Activated T-cell treated with anti-CD3 and anti-CD28 coated beads for 48 hours (primary cell): ENCODE results near the gene LMAN1.

Source experiments
- DNase-seq: peaks from one replicate; pipeline ENCODE4 v3.0.0-alpha.2; 2020; ENCODE audit warnings: low read depth

Gene LMAN1, protein sequence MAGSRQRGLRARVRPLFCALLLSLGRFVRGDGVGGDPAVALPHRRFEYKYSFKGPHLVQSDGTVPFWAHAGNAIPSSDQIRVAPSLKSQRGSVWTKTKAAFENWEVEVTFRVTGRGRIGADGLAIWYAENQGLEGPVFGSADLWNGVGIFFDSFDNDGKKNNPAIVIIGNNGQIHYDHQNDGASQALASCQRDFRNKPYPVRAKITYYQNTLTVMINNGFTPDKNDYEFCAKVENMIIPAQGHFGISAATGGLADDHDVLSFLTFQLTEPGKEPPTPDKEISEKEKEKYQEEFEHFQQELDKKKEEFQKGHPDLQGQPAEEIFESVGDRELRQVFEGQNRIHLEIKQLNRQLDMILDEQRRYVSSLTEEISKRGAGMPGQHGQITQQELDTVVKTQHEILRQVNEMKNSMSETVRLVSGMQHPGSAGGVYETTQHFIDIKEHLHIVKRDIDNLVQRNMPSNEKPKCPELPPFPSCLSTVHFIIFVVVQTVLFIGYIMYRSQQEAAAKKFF

GRCh38 chr18:59358712-59359575 is at the start of gene LMAN1:
Gene LMAN1, minus strand, starts transcription at chr18:59359265. Its CDS starts 21 bp downstream, at chr18:59359244.
- DNase-seq: peak; percentile 97

- peak; percentile 68 for DNase-seq
Observed at GRCh38 chr18:59402432-59403090, 43.5 kb upstream of the LMAN1 start.

DNA sequence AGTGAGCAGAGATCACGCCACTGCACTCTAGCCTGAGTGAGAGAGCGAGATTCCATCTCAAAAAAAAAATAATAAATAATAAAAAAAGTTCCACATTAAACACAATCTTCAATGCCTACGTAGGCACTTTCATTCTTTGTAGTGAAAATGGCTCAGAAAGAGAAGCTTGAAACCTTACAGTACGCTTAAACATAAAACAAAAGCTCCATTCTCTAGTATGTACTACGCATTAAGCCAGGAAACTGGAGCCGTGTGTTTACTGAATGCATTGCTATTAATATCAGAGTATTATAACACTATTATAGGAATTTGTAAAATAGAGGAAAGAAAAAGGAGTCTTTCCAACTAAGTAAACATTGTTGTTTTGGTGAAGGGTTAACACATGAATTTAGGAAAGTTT is 41.3 kb upstream of the LMAN1 start:
- DNase-seq: no peak

- no peak for DNase-seq
Observed at GRCh38 chr18:59395226-59396175, 36.4 kb upstream of the LMAN1 start.

- no peak for DNase-seq
Observed at GRCh38 chr18:59393381-59393780, 34.3 kb upstream of the LMAN1 start.

- DNase-seq: no peak
Observed at GRCh38 chr18:59388817-59389216, 29.8 kb upstream of the LMAN1 start.

- no peak for DNase-seq
Observed at GRCh38 chr18:59387687-59388565, 28.9 kb upstream of the LMAN1 start.

DNA sequence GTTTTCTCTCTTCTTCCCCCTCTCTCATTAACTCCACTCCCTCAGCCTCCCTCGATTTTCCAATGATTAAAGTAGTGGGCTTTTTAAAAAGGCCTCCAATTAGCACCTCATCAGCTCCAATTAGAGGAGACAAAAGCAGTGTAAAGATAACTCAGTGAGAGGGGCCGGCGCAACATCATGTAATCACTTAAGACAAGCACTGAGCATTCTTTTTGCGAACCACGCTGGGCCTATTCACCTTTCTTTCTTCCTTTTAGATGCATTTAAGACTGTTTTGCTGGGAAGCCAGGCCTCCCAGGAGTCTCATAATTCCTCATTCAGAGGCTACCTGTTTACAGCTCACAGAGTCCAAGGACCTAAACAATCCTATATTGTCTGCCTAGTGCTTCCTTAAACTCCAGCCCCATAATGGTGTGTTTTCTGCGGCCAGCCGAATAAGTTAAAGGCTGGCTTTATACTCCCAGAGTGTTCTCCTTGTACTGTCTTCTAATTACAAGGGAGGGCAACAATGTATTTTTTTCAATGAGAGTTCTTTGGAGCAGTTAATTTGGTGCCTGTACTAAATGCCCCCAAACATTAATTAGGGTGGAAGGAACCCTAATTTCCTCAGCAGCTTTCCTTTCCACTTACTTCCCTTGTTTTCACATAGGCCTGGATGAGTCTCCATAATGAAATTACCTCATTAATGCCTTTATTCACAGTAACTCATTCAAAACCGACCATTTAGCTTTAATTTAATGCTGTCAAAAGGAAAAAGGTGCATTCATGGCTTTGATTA is 28.0 kb upstream of the LMAN1 start:
- no peak for DNase-seq

- DNase-seq: no peak
Observed at GRCh38 chr18:59385191-59385590, 26.1 kb upstream of the LMAN1 start.

GRCh38 chr18:59383851-59384250 is 24.8 kb upstream of the LMAN1 start:
- DNase-seq: no peak

DNA sequence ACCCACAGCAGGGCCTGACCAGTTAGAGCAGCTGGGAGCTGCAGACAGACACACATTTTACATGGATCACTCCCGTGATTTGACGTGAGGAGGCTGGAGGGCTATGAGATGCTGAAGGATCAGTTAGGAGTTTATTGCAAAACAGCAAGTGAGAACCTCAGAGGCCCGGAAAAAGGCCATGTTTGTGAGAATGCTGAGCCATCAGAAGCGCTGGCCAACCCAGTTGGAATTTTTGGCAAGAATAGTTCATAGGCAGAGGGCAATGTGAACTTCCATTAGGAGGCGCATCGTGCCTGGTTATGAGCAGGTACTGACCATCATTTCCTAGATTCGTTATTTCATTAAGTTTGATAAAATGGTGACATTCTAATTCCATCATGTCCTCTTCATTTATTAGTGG is 23.3 kb upstream of the LMAN1 start:
- no peak for DNase-seq

- DNase-seq: no peak
Observed at GRCh38 chr18:59381949-59382348, 22.9 kb upstream of the LMAN1 start.

DNA sequence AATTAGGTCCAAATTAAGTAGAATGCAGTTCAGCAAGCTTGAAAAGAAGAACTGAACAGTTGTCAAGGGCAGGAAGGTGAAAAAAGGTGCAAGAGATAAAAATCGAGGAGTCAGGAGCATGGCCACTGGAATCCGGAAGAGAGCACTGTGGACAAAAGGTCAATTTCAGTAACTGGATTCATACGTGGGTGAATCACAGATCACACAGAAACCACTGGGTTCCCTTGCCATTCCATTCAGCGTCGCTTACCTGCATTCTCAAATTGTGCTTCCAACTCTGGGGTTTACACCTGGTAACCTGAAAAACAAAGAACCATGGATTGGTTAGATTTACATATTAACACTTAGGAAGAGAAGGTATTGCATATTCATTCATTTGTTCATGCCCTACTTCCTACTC is 21.6 kb upstream of the LMAN1 start:
- DNase-seq: no peak

DNA sequence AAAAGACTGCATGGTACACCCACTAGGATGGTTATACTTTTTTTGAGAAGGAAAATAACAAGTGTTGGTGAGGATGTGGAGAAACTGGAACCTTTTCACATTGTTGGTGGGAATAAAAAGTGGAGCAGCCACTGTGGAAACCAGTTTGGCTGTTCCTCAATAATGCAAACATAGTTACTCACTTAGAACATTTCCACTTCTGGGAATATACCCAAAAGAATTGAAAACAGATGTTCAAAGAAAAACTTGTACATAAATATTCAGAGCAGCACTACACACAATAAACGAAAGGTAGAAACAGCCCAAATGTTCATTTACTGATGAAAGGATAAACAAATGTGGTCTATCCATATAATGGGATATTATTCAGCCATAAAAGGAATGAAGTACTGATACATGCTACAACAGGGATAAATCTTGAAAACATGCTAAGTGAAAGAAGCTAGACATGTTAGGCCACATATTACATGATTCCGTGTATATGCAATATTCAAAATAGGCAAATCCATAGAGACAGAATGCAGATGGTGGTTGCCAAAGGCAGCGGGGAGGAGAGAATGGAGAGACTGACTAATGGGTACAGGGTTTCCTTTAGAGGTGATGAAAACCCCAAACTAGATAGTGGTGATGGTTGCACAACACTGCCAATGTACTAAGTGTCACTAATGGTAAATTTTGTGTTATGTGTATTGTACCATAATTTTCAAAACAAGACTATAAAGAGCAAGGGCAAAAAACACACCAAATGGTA is 20.9 kb upstream of the LMAN1 start:
- DNase-seq: no peak

DNA sequence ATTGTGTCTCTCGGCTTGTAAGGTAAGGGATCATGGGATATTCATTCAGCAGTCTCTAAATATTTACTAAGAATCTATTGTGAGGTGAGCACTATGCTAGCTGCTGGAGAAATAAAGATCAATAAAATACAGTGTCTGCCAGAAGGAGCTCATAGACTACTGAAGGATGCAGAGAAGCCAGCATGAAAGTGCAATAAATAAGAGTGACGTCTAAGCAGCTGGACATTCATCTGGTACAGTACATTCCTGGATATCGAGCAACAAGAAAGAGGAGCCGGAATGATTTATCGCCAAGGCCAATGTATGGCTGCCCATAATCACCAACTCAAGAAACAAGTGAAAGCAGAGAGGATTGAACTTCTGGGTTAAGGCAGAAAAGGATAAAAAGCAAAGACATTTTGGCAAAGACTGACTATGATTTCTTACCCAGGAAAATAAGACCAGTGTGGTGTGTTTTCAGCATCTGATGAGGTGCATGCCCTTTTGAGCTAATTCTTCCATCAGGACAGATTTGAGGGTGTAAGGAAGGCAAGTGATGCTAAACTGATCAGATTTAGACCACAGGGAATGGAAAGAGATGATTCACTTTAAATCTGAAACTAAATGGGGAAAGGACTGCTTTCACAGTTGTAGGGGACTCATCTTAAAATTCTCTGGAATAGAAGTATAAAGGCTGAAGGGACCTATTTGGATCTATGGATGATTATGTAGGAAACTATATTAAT is 18.7 kb upstream of the LMAN1 start:
- no peak for DNase-seq

DNA sequence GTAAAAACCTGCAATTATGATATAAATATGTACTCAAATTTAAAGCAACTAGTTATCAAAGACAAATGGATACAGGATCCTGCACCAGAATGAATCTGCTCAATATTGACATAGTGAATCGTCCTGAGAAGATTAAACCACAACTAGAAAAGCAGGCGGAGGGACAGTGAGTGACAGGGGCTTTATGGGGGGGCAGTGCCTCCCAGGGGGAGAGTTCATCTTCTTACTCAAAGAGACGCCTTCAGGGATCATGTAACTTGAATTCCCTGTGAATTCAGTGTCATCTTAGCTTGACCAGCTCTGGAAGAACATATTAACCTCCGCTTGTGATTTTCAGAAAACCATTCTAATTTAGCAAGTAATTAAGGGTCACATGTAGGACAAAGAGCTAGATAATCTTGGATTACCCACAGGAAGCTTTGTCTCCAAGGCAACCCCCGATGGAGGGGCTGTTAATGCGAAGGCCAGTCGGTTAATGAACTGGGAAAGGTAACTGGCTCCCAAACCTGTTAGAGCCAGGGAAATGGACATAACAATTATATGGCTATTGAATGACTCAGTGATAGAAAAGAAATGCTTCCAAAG is 17.4 kb upstream of the LMAN1 start:
- DNase-seq: no peak

GRCh38 chr18:59374128-59374527 is 15.1 kb upstream of the LMAN1 start:
- no peak for DNase-seq

GRCh38 chr18:59372975-59373374 is 13.9 kb upstream of the LMAN1 start:
- DNase-seq: no peak
